Keratinocyte (primary cell): ENCODE data around the gene ARFGAP3.

Experiments used
- CTCF ChIP-seq, 3 experiments: IDR thresholded peaks in 1 of 3; conservative IDR thresholded peaks in 1 of 3; optimal IDR thresholded peaks in 1 of 3; 2 replicates in 2 of 3; 3 replicates in 1 of 3; pipeline versions ENCODE3 to v1.5.1; 2011; ENCODE audit warnings: low read length in 3 of 3, mild to moderate bottlenecking in 3 of 3, moderate library complexity in 2 of 3, control low read depth in 1 of 3, inconsistent platforms in 1 of 3; ENCODE audit not compliant: insufficient read depth in 2 of 3; ENCODE audit errors: extremely low read depth in 1 of 3
- EZH2 ChIP-seq: IDR thresholded peaks from one replicate; pipeline ENCODE4 v1.6.1; 2012; ENCODE audit warnings: inconsistent platforms, mild to moderate bottlenecking, low read length, moderate library complexity

- TF ChIP-seq CTCF (optimal IDR thresholded peaks at IDR 0.05 in 1 of 3, IDR thresholded peaks at IDR 0.05 in 1 of 3, conservative IDR thresholded peaks at IDR 0.05 in 1 of 3; ENCODE audit: extremely low read depth in 1 of 3, insufficient read depth in 2 of 3, low read length in 3 of 3) (no peak), EZH2 (no peak)
These were observed 51.8 kb downstream of the ARFGAP3 start for GRCh38 chr22:42805016-42805997.
